SKM-1 treated with dmso at 0.1 percent for 144 hours (cell line): ENCODE results near the gene ARFGAP1.

Source experiments
- DNase-seq: peaks from one replicate; lab custom pipeline; 2025; ENCODE audit not compliant: unreplicated experiment; lab: John Stamatoyannopoulos, UW

The ARFGAP1 gene

GRCh38 chr20:63259734-63260460, 12.7 kb upstream of the ARFGAP1 start:
- DNase-seq = no peak

GRCh38 chr20:63260521-63260920, 12.1 kb upstream of the ARFGAP1 start:
- DNase-seq = no peak

DNA sequence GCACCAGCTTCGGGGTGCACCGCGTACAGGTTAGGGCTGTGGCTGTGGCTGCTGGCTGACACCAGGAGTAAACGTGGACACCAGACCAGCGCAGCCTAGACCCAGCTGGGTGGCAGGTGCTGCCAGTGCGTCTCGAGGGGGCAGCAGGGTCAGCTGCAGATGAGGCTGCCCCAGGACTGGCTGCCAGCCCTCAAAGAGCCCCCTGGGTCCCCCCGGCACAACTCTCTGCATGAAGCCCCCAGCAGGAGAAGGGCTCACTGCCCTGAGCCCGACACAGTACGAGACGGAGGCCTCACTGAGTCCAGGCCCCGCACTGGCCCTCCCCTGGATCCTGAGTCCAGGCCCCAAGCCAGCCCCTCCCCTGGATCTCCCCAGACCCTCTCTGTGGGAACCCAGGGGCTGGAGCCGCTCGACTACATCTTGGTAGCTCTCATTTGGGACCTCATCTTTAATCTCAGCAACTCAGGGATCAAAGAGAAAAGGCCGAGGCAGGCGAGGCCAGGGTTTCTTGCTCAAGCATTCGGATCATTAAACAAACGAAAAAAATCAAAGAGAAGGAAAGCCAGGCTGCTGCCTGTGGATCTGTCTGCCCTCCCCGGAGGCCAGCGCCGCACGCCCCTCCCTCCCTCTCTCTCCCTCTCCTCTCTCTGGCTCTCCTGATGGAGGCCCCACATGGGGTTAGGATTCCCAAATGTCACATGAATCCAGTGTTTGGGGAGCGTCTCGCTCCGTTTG, 11.4 kb upstream of the ARFGAP1 start:
- DNase-seq = no peak

DNA sequence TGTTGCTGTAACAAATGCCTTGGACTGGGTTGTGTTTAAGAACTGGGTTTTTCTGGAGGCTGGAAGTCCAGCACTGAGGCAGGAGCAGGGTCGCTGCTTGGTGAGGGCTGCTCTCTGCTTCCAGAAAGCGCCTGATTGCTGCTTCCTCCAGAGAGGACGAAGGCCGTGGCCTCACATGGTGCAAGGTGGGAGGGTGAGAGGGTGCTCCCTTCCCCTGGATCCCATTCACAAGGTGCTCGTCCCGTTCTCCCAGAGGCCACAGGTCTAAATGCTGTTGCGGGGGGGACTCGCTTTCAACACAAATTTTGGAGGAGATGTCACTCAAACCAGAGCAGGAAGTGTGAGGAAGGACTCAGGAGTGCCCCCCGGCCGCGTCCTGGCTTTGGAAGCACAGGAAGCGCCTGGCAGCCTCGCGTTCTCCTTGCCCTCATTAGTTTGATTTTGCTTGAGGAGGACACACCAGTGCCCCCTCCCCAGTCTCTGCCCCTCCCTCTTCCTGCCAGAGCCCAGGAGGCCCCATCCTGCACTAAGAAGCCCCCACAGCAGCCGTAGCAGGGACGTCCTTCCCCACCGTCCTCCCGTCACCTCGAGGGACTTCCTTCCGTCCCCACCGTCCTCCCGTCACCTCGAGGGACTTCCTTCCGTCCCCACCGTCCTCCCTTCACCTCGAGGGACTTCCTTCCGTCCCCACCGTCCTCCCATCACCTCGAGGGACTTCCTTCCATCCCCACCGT, 10.7 kb upstream of the ARFGAP1 start:
- DNase-seq = no peak

- no peak for DNase-seq
These were observed 9.8 kb upstream of the ARFGAP1 start for GRCh38 chr20:63262836-63263235.

DNA sequence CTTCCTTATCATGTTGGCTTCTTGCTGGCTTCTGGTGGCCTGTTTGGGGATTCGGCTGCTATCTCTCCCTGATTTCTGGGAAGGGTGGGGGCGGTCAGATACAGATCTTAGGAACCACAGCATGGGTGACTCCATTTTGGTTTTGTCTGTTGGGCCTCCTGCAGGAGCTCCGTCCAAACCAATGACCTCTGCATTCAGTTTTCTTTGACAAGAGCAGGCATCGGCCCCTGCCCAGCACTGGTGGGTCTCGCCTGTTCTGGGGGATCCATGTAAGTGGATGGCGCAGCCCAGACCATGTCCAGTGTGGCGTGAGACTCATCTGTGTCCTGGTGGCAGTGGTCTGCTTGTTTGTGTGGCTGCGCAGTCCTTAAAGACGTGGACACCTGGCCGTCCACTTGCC, 8.6 kb upstream of the ARFGAP1 start:
- DNase-seq = no peak

GRCh38 chr20:63264519-63264918, 8.1 kb upstream of the ARFGAP1 start:
- DNase-seq = no peak

GRCh38 chr20:63265891-63266515, 6.6 kb upstream of the ARFGAP1 start:
- DNase-seq = no peak

- DNase-seq = no peak
These were observed 4.9 kb upstream of the ARFGAP1 start for GRCh38 chr20:63267691-63268090.

- DNase-seq = no peak
These were observed 4.4 kb upstream of the ARFGAP1 start for GRCh38 chr20:63268256-63268655.

DNA sequence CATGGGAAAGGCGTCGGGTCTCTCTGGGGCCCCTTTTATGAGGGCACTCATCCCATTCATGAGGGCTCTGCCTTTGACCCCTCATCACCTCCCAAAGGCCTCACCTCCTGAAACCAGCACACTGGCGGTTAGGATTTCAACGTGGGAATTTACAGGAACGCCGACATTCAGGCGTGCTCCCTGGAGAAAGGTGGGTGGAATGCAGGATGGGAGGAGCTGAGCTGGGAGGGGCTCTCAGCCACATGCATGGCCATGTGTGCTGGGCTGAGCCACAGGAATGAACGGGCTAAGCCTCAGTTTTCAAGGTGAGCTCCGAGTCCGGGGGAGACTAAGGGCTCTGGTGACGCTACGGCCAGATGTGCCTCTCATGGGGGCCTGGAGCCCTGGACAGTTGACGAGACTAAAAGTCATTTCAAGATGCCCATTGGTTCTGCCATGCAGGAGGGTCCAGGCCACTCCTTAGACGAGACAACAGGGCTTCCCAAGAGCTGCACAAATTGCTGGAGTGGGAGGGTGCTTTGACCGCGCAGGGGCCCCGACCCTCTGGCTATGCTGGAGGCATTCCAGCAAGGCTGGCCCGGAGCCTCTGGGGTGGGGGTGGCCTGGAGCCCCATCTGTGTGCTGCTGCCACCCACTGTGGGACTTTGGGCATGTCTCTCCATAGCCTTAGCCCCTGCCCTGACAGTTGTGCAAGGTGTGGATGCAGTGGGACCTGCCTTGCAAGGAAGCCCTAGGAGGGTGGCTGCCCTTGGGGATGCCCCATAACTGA, 3.8 kb upstream of the ARFGAP1 start:
- no peak for DNase-seq

DNA sequence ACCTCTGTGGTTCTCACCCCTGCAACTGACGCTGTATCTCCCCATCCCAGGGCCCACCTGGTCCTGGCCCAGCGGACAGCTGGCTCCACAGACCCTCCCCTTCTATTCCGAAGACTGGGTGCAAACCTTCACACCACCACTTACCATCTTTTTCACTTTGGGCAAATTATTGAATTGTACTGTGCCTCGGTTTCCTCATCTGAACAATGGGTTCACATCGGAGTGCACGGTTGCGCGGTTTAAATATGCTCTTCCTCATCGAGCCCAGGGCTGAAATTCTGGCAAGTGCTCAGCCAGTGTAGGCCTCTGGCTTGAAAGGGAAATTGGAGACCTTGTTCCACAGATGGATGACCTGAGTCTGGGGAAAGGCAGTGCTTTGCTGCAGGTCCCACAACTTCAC, 2.9 kb upstream of the ARFGAP1 start:
- DNase-seq = no peak

DNA sequence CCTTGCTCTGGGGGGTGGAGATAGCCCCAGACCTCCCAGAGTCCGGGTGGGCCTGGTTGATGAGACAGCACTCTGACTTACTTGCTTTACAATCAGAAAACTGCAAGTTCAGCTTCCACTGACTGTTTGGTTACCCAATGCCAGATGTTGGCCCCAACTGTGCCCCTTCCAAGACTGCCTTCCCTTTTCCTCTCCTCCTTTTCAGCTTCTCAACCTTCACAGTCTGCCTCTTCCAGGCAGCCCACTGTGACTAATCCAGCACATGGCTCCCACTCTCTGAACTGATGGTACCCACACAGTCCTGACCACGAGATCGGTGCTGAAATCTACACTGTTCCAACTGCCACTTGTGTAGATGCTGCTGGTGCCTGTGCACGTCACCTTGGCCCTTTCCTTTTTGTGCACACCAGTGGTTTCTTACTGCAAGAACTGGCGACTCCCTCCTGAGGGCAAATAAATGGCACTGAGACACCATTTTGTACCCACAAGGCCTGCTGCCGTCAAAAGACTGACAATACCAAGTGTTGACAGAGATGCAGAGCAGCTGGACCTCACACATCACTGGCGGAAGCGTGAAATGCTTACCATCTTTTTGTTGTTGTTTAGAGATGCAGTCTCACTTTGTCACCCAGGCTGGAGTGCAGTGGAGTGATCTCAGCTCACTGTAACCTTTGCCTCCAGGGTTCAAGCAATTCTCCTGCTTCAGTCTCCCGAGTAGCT, 1.8 kb upstream of the ARFGAP1 start:
- DNase-seq = no peak

- DNase-seq = no peak
These were observed 506 bp downstream of the ARFGAP1 start for GRCh38 chr20:63273059-63273579.

DNA sequence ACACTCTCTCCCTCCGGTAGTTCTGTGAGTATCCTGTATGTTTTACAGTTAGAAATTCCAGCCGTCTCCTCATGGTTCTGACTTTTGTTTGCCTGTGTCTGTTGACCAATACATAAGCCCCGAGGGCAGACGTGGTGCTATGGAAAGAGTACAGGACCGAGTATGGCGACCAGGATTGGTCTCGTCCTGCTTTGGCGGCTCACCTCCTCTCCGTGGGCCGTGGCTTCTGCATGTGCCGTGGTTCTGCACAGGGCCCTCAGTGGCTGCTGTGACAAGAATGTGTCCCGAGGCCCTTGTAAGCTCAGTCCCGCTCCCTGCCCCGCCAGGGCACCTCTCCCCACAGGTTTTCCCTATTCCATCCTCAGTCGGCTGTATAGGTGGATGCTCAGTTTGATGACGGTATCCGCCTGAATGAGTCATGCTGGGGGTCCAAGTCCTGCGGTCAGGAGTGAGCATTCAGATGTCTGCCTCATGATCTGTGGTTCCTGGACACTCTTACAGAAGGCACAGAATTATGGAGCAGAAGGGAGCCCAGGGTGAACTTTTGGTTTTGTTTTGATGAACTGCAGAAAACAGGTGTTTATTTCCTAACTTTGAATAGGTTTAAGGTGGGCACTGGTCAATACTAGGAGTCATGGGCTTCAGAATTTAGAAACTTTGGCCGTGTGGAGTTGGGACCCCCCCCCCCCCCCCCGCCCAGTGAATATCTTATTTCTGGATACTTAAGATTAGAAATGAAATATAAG, 1.2 kb downstream of the ARFGAP1 start:
- DNase-seq = no peak

- no peak for DNase-seq
These were observed 2.0 kb downstream of the ARFGAP1 start for GRCh38 chr20:63274381-63275228.

DNA sequence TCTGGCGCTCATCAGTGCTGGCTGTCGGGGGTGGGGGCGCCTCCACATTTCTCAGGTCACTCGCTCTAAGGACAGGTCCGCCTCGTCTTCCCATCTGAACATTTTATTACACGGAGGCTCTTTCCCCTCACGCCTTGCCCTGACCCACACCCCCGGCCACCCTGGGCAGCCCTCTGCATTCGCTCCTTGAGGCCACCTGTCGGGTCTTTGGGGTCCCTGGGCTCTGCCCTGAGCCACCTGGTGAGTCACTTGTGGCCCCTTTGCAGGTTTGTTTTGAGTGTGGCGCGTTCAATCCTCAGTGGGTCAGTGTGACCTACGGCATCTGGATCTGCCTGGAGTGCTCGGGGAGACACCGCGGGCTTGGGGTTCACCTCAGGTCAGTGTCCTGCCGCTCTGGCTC, 3.2 kb downstream of the ARFGAP1 start:
- DNase-seq = no peak

DNA sequence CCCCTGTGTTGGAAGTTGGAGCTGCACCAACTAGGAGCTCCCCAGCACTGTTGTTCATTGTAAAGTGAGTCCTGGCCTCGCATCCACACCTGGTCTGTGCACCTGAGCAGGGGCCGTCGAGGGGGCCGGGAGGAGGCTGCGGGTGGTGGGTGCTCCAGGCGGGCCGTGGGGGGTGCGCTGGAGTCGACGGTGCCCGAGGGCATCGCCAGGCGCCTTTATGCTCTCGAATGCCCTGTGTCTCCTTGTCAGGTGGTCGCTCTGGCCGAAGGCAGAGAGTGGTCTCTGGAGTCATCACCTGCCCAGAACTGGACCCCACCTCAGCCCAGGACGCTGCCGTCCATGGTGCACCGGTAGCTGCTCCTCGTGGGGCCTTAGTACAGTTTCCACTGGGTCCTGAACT, 4.3 kb downstream of the ARFGAP1 start:
- no peak for DNase-seq
